HG03442 (cell line): ENCODE data around the gene PTPRT.
"Not testable (repeated sequence)": the region's sequence is repeated elsewhere in the genome, so short reads cannot be mapped to it uniquely, and the experiment has no call there.

Experiments
- ATAC-seq: cut with Tn5 transposase; IDR thresholded peaks from one replicate; pipeline ENCODE4 v1.9.1; 2021; ENCODE audit warnings: mild to moderate bottlenecking, moderate library complexity; ENCODE audit not compliant: unreplicated experiment

The PTPRT gene

GRCh38 chr20:42259389-42259788 lies 930.3 kb downstream of the PTPRT start:
- ATAC-seq, result no peak

- no peak for ATAC-seq
These were observed 931.0 kb downstream of the PTPRT start for GRCh38 chr20:42258564-42259302.

GRCh38 chr20:42255821-42256220 lies 933.9 kb downstream of the PTPRT start:
- no peak for ATAC-seq

GRCh38 chr20:42254673-42255072 lies 935.0 kb downstream of the PTPRT start:
- no peak for ATAC-seq

- no peak for ATAC-seq
These were observed 937.6 kb downstream of the PTPRT start for GRCh38 chr20:42252116-42252515.

GRCh38 chr20:42218621-42219374 lies 970.9 kb downstream of the PTPRT start:
- no peak for ATAC-seq

- ATAC-seq, result no peak
These were observed 975.6 kb downstream of the PTPRT start for GRCh38 chr20:42214074-42214473.

- no peak for ATAC-seq
These were observed 977.3 kb downstream of the PTPRT start for GRCh38 chr20:42212391-42212790.

- ATAC-seq, result not testable (repeated sequence)
These were observed 983.1 kb downstream of the PTPRT start for GRCh38 chr20:42206557-42206956.

GRCh38 chr20:42204109-42204660 lies 985.5 kb downstream of the PTPRT start:
- ATAC-seq, result no peak

GRCh38 chr20:42197599-42197998 lies 992.1 kb downstream of the PTPRT start:
- no peak for ATAC-seq

GRCh38 chr20:42193119-42193518 lies 996.6 kb downstream of the PTPRT start:
- no peak for ATAC-seq

- no peak for ATAC-seq
These were observed 997.4 kb downstream of the PTPRT start for GRCh38 chr20:42192321-42192720.

GRCh38 chr20:42191140-42191860 lies 998.4 kb downstream of the PTPRT start:
- ATAC-seq, result no peak

GRCh38 chr20:42190084-42190483 lies 999.6 kb downstream of the PTPRT start:
- ATAC-seq, result no peak

GRCh38 chr20:42186337-42186736 lies 1003.4 kb downstream of the PTPRT start:
- ATAC-seq, result no peak

GRCh38 chr20:42183147-42183546 lies 1006.6 kb downstream of the PTPRT start:
- ATAC-seq, result no peak

- ATAC-seq, result no peak
These were observed 1008.6 kb downstream of the PTPRT start for GRCh38 chr20:42181064-42181463.

GRCh38 chr20:42179768-42180167 lies 1009.9 kb downstream of the PTPRT start:
- no peak for ATAC-seq

GRCh38 chr20:42173440-42173839 lies 1016.3 kb downstream of the PTPRT start:
- no peak for ATAC-seq

GRCh38 chr20:42164121-42164890 lies 1025.4 kb downstream of the PTPRT start:
- no peak for ATAC-seq
